ENCODE data around the gene CTTNBP2. TPM values are rescaled to one million over a fixed set of nuclear protein-coding genes. Genes with fewer than 3 reads are reported as not detected.

Gene CTTNBP2
- total RNA-seq, 4 donors from 2014 or later = 2.6 to 6.2 (median 4.3) TPM

DNA sequence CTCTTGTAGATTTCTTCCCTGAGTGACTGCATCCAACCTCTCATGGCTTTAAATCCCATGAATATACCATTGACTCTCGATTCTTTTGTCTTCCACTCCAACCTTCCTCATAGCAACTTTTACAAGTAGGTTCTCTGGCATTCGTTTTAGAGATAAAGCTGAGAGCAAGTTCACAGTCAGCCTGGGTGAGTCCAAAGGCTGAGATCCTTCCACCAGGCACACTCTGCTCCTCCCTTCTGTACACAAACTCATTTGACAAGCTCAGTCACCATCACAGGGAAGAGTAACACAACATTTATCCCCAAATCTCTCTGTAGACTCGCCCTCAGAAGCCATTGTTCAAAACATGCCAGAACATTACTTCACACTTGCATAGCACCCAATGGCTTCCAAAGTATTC lies 10.9 kb downstream of the CTTNBP2 start:
- intact Hi-C loops (cut with DNase I; ENCODE audit: low total_unique reads) (no loop called here), in situ Hi-C loops (cut with MboI; ENCODE audit: low pct_ligation_motif_present in 1 of 4, low pct_unique_long_range_greater_than_20kb in 1 of 4, low sequenced_read_pairs in 3 of 4) (no loop called here)
- Histone ChIP-seq H3K4me3 (no peak overlapping the region), H3K27me3 (no peaks in the 10 kb centered on the region), H3K27ac (no peak overlapping the region), H3K4me1 (peaks cover 0 to 6% (median 0%) of the 10 kb centered on the region in 4 donors), H3K36me3 (no peaks in the 10 kb centered on the region), H3K9me3 (no peaks in the 10 kb centered on the region)
- WGBS, 2 donors (ENCODE audit: low coverage in 1 of 2) = 31 to 41% methylated on average over 3 of the region's 3 CpGs
- DNase-seq = no peak
- TF ChIP-seq EP300 (IDR thresholded peaks at IDR 0.05; ENCODE audit: low read depth) (no peak), POLR2A (IDR thresholded peaks at IDR 0.05) (no peak), POLR2AphosphoS5 (IDR thresholded peaks at IDR 0.05) (no peak)
- TF ChIP-seq, protein P1, sequence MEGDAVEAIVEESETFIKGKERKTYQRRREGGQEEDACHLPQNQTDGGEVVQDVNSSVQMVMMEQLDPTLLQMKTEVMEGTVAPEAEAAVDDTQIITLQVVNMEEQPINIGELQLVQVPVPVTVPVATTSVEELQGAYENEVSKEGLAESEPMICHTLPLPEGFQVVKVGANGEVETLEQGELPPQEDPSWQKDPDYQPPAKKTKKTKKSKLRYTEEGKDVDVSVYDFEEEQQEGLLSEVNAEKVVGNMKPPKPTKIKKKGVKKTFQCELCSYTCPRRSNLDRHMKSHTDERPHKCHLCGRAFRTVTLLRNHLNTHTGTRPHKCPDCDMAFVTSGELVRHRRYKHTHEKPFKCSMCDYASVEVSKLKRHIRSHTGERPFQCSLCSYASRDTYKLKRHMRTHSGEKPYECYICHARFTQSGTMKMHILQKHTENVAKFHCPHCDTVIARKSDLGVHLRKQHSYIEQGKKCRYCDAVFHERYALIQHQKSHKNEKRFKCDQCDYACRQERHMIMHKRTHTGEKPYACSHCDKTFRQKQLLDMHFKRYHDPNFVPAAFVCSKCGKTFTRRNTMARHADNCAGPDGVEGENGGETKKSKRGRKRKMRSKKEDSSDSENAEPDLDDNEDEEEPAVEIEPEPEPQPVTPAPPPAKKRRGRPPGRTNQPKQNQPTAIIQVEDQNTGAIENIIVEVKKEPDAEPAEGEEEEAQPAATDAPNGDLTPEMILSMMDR (IDR thresholded peaks at IDR 0.05) = no peak

DNA sequence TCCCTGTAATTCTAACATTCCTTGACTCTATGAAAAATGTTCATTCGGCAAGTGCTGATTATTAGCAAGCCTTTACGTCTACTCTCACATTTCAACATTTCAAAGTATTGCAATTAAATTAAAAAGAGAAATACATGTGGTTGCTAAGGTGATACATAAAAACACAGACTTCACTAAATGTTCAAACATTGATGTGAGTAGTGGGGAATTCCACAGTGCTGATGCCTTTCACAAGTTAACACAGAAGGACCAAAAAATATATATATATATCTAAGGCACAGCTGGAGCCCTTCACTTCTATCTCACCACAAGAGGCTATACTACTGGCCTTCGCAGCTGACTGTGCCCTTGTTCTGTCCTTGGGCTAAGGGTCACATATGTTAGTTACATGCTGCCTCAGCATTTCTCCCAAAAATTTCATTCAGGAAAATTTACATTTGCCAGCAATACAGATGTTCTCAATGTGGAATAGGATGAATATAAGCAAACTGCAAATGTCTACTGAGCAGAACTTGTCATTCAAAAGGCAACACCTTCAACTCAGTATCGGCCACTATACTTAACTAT lies 13.9 kb downstream of the CTTNBP2 start:
- intact Hi-C loops (cut with DNase I; ENCODE audit: low total_unique reads) (no loop called here), in situ Hi-C loops (cut with MboI; ENCODE audit: low pct_ligation_motif_present in 1 of 4, low pct_unique_long_range_greater_than_20kb in 1 of 4, low sequenced_read_pairs in 3 of 4) (no loop called here)
- Histone ChIP-seq H3K9me3 (no peaks in the 10 kb centered on the region), H3K4me3 (no peak overlapping the region), H3K27ac (no peak overlapping the region), H3K27me3 (no peaks in the 10 kb centered on the region), H3K36me3 (no peaks in the 10 kb centered on the region), H3K4me1 (peaks cover 0 to 6% (median 0%) of the 10 kb centered on the region in 4 donors)
- 91% methylated on average over 4 of the region's 4 CpGs for WGBS, 2 donors (ENCODE audit: low coverage in 1 of 2)
- DNase-seq = no peak
- TF ChIP-seq POLR2AphosphoS5 (IDR thresholded peaks at IDR 0.05) (no peak), POLR2A (IDR thresholded peaks at IDR 0.05) (no peak), EP300 (IDR thresholded peaks at IDR 0.05; ENCODE audit: low read depth) (no peak)
- TF ChIP-seq, protein P1 (IDR thresholded peaks at IDR 0.05) = no peak

DNA sequence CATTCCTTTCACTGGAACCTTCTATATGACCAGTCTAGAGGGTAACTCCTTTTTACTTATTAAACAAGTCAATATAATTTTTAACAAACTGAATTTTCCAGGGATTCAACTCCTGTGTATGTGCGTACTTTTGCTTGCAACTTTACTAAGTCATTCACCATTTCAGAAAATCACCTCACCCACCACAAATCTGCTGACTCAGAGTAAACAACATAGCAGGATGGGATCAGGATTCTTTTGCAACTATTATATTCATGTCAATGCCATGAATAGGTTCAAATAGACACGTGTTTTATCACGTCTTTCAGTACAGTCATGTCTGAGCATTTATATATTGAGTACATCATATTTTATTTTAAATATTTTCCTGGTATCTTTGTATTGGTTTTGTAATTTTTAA lies 14.5 kb downstream of the CTTNBP2 start:
- Histone ChIP-seq H3K4me3 (no peak overlapping the region), H3K36me3 (no peaks in the 10 kb centered on the region), H3K27me3 (no peaks in the 10 kb centered on the region), H3K9me3 (no peaks in the 10 kb centered on the region), H3K4me1 (peaks cover 0 to under 1% (median 0%) of the 10 kb centered on the region in 4 donors), H3K27ac (no peak overlapping the region)
- in situ Hi-C loops (cut with MboI; ENCODE audit: low pct_ligation_motif_present in 1 of 4, low pct_unique_long_range_greater_than_20kb in 1 of 4, low sequenced_read_pairs in 3 of 4) = no loop called here
- WGBS, 2 donors (ENCODE audit: low coverage in 1 of 2) = 86 to 87% methylated on average over 3 of the region's 3 CpGs
- no peak for DNase-seq
- TF ChIP-seq POLR2A (IDR thresholded peaks at IDR 0.05) (no peak), EP300 (IDR thresholded peaks at IDR 0.05; ENCODE audit: low read depth) (no peak), POLR2AphosphoS5 (IDR thresholded peaks at IDR 0.05) (no peak)
- TF ChIP-seq, protein P1 (IDR thresholded peaks at IDR 0.05) = no peak
- intact Hi-C loops (cut with DNase I; ENCODE audit: low total_unique reads) = no loop called here

DNA sequence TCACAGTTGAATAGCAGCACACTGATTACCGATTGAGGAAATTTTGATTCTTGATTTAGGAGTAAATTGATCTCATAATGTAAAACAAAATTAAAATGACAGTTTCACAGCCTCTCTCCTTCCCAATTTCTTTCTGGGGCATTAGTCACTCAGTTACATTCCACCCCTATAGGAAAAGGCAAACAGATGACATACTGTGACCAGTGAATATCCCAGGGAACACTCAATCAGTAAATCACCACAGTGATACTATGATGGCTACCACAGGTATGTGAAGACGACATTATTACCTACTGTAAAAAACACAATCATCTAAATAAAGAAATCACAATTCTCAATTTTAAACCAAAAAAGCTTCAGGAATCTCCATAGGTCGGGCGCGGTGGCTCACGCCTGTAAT lies 15.5 kb downstream of the CTTNBP2 start:
- H3K4me3 ChIP-seq = no peak overlapping the region
- H3K9me3 ChIP-seq = no peaks in the 10 kb centered on the region
- no peak overlapping the region for H3K27ac ChIP-seq
- no peaks in the 10 kb centered on the region for H3K4me1 ChIP-seq
- intact Hi-C loops (cut with DNase I; ENCODE audit: low total_unique reads) (no loop called here), in situ Hi-C loops (cut with MboI; ENCODE audit: low pct_ligation_motif_present in 1 of 4, low pct_unique_long_range_greater_than_20kb in 1 of 4, low sequenced_read_pairs in 3 of 4) (no loop called here)
- no peaks in the 10 kb centered on the region for H3K27me3 ChIP-seq
- 92 to 93% methylated on average over 6 of the region's 6 CpGs for WGBS, 2 donors (ENCODE audit: low coverage in 1 of 2)
- no peaks in the 10 kb centered on the region for H3K36me3 ChIP-seq
- DNase-seq = no peak
- no peak for TF ChIP-seq EP300 (IDR thresholded peaks at IDR 0.05; ENCODE audit: low read depth)
- TF ChIP-seq POLR2A (IDR thresholded peaks at IDR 0.05) = no peak
- TF ChIP-seq, protein P1 (IDR thresholded peaks at IDR 0.05) = no peak
- TF ChIP-seq POLR2AphosphoS5 (IDR thresholded peaks at IDR 0.05) = no peak

Data from transverse colon (tissue), 4 donors.